Smooth muscle cell (in vitro differentiated cells): ENCODE measurements around the gene COL6A5. TPM values are rescaled to one million over a fixed set of nuclear protein-coding genes. Genes with fewer than 3 reads are reported as not detected.
A peak's percentile ranks its signal among the peaks of the same experiment; 100 is the strongest.
"Not testable (repeated sequence)": the region's sequence is repeated elsewhere in the genome, so short reads cannot be mapped to it uniquely, and the experiment has no call there.

ENCODE experiments used
- DNase-seq: peaks from one replicate; lab custom pipeline; 2025; ENCODE audit not compliant: unreplicated experiment; lab: John Stamatoyannopoulos, UW
- H2AFZ ChIP-seq: fragments of 200-600 bp; sonication (generic); 2 replicates; pipeline ENCODE4 v1.6.0; 2016; ENCODE audit warnings: antibody characterized with exemption, low read depth, mild to moderate bottlenecking
- H3F3A ChIP-seq: fragments of 200-600 bp; sonication (generic); 2 replicates; pipeline ENCODE4 v1.6.0; 2017; ENCODE audit warnings: antibody characterized with exemption, low read depth
- H3K27ac ChIP-seq: fragments of 200-600 bp; sonication (generic); 2 replicates; pipeline ENCODE4 v1.5.1; 2016; ENCODE audit warnings: low read depth, mild to moderate bottlenecking
- H3K27me3 ChIP-seq: fragments of 200-600 bp; sonication (generic); 2 replicates; pipeline ENCODE4 v1.6.1; 2016; ENCODE audit warnings: low read depth, mild to moderate bottlenecking
- H3K36me3 ChIP-seq: fragments of 200-600 bp; sonication (generic); 2 replicates; pipeline ENCODE4 v1.5.1; 2016; ENCODE audit warnings: low read depth
- H3K4me1 ChIP-seq: fragments of 200-600 bp; sonication (generic); 2 replicates; pipeline ENCODE4 v1.5.1; 2016; ENCODE audit warnings: low read depth
- H3K4me2 ChIP-seq: fragments of 200-600 bp; sonication (generic); 2 replicates; pipeline ENCODE4 v1.6.0; 2016; ENCODE audit warnings: mild to moderate bottlenecking
- H3K4me3 ChIP-seq: fragments of 200-600 bp; sonication (generic); 2 replicates; pipeline ENCODE4 v1.5.1; 2016; ENCODE audit warnings: mild to moderate bottlenecking
- H3K79me2 ChIP-seq: fragments of 200-600 bp; sonication (generic); 2 replicates; pipeline ENCODE4 v1.6.0; 2016; ENCODE audit warnings: low read depth, mild to moderate bottlenecking
- H3K9ac ChIP-seq: fragments of 200-600 bp; sonication (generic); 2 replicates; pipeline ENCODE4 v1.6.0; 2016; ENCODE audit warnings: low read depth
- H3K9me3 ChIP-seq: fragments of 200-600 bp; sonication (generic); replicated peaks from 2 replicates; pipeline ENCODE4 v1.5.1; 2016; ENCODE audit warnings: low read depth
- H4K20me1 ChIP-seq: fragments of 200-600 bp; sonication (generic); 2 replicates; pipeline ENCODE4 v1.6.0; 2016; ENCODE audit warnings: low read depth
- WGBS: methylation state at CpG from one replicate; pipeline ENCODE4 v1.1.7; 2016; ENCODE audit warnings: low lambda C conversion rate; 5-methylcytosine and 5-hydroxymethylcytosine counted together
- polyA plus RNA-seq: library from polyadenylated mRNA; unstranded; fragments of >200 nt; fragmentation: Nextera tagmentation; extraction: Ambion mirVana; gene quantifications from 2 replicates; pipeline ENCODE4 v1.2.1, GENCODE V29; 2016
- total RNA-seq: library from RNA; depleted of rRNA; stranded (reverse); fragments of >200 nt; gene quantifications from 2 replicates; pipeline ENCODE4 v1.2.3, GENCODE V29; 2014
- TF ChIP-seq, protein P1 (sequence below): fragments of 200-600 bp; sonication (generic); IDR thresholded peaks from 2 replicates; pipeline ENCODE4 v1.5.1; 2017; ENCODE audit warnings: borderline replicate concordance, mild to moderate bottlenecking, antibody characterized with exemption; ENCODE audit not compliant: insufficient read depth, poor library complexity, severe bottlenecking

Gene COL6A5
- total and polyA plus RNA-seq, 2 experiments from 2014 or later = 1.2 TPM; not detected in 1

DNA sequence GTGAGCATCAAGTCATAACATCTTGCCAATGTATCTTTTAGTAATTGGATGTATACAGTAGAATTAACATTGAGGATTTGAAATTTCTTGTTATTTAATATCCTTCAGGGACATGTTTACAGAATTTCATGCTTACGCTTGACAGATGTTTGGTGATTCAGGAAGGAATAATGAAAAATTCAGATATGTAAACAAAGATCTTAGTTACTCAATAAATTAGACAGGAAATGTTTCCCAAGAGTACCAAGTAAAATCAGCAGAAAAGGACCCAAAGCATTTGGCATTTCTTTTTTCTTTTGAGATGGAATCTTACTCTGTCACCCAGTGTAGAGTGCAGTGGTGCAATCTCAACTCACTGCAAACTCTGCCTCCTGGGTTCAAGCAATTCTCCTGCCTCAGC is 4.7 kb upstream of the COL6A5 start:
- DNase-seq = no peak
- H3K27ac ChIP-seq = no peak overlapping the region
- WGBS = 88% methylated on average over 1 of the region's 1 CpG

DNA sequence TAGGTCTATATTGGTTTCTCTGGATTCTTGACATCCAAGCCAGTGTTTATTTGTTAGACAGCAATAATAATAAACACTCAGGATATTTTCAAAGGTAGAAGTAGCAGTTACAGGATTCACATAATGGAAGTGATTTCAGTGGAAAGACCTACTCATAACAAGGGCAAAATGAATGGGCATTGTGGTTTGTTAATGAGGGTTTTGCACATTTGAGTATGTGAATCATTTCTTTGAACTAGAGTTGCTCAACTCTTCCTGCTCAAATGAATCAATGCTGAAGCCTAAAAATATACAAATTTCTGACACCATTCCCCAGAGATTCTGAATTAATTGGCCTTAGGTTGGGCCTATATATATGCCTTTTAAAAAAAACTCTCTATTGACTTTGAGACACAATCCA is 4.1 kb upstream of the COL6A5 start:
- Histone ChIP-seq H3K9ac (no peak overlapping the region), H3K4me3 (no peak overlapping the region), H3K4me1 (no peaks in the 10 kb centered on the region), H3K27me3 (peaks cover 27% of the 10 kb centered on the region), H3K4me2 (no peak overlapping the region), H3F3A (no peaks in the 10 kb centered on the region), H4K20me1 (no peaks in the 10 kb centered on the region), H3K27ac (peak overlapping the region; percentile 7), H3K9me3 (no peaks in the 10 kb centered on the region), H3K79me2 (no peaks in the 10 kb centered on the region), H2AFZ (no peak overlapping the region), H3K36me3 (no peaks in the 10 kb centered on the region)
- DNase-seq = no peak
- TF ChIP-seq, protein P1, sequence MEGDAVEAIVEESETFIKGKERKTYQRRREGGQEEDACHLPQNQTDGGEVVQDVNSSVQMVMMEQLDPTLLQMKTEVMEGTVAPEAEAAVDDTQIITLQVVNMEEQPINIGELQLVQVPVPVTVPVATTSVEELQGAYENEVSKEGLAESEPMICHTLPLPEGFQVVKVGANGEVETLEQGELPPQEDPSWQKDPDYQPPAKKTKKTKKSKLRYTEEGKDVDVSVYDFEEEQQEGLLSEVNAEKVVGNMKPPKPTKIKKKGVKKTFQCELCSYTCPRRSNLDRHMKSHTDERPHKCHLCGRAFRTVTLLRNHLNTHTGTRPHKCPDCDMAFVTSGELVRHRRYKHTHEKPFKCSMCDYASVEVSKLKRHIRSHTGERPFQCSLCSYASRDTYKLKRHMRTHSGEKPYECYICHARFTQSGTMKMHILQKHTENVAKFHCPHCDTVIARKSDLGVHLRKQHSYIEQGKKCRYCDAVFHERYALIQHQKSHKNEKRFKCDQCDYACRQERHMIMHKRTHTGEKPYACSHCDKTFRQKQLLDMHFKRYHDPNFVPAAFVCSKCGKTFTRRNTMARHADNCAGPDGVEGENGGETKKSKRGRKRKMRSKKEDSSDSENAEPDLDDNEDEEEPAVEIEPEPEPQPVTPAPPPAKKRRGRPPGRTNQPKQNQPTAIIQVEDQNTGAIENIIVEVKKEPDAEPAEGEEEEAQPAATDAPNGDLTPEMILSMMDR = no peak

More for the DNA sequence above, 4.7 kb upstream of the COL6A5 start:
- Histone ChIP-seq H3K36me3 (no peaks in the 10 kb centered on the region), H3K4me2 (no peak overlapping the region), H3K9ac (no peak overlapping the region), H2AFZ (no peak overlapping the region), H3K9me3 (no peaks in the 10 kb centered on the region), H4K20me1 (no peaks in the 10 kb centered on the region), H3K4me1 (no peaks in the 10 kb centered on the region), H3K79me2 (no peaks in the 10 kb centered on the region), H3F3A (no peaks in the 10 kb centered on the region), H3K4me3 (no peak overlapping the region), H3K27me3 (peaks cover 21% of the 10 kb centered on the region)
- TF ChIP-seq, protein P1 = no peak

DNA sequence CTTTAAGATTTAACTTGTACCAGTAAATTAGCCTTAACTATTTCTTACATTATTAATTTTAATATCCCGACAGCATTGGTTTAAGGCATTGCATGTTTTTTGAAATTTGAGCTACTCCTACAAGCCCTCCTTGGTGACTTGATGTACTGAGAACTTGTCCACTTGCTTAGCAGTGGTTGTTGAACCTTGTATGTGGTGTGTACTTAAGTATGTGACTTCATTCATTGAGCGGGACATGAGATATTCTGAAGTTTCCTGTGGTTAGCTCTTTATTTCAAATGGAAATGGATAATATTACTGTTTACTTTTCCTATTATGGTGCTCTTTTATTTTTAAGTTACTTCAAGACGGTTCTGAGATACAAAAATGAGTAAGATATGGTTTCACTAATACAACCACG is 3.6 kb upstream of the COL6A5 start:
- Histone ChIP-seq H3K36me3 (no peaks in the 10 kb centered on the region), H3F3A (no peaks in the 10 kb centered on the region), H3K9ac (no peak overlapping the region), H3K4me2 (no peak overlapping the region), H3K79me2 (no peaks in the 10 kb centered on the region), H2AFZ (no peak overlapping the region), H3K4me3 (no peak overlapping the region), H3K4me1 (no peaks in the 10 kb centered on the region), H4K20me1 (no peaks in the 10 kb centered on the region), H3K27ac (peak overlapping the region; percentile 7), H3K9me3 (no peaks in the 10 kb centered on the region), H3K27me3 (peaks cover 32% of the 10 kb centered on the region)
- WGBS = 85% methylated on average over 4 of the region's 4 CpGs
- no peak for DNase-seq
- TF ChIP-seq, protein P1 = no peak

DNA sequence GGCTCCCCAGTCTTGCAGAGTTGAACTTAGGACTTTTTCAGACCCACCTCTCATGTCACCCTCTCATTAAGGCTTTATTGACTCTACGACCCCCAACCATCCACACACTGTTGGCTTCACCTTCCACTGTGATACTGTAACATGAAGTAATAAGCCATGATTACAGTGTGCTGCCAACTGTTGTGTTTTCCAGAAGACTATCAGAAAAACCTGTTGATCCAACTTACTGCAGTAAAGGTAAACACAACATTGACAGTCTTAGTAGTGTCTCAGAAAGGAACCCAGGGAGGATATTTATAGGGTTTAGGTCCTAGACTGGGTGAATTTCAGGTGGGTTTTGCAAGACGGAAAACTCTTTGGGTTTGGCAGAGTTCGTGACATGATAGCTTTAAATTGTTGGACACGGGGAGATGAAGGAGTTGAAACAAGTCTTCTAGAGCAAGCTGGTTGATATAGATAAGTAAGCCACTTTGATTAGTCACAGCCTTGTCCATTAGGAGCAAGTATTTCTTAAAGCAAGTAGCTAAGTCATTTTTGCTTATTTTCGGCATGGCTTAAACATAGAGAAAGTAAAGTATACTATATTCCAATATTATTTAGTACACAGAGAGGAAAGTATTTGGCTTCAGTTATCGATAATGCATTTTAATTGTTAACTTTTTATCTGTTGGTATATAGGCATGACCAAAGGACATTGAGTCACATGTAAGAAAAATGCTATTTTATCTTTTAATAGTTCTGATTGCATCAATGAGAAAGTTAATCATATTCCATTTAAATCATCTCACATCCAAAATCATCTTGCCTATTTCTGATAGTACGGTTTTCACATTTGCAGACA is 2.4 kb upstream of the COL6A5 start:
- Histone ChIP-seq H3K9me3 (no peaks in the 10 kb centered on the region), H3K4me3 (no peak overlapping the region), H3K27me3 (peaks cover 43% of the 10 kb centered on the region), H3K36me3 (no peaks in the 10 kb centered on the region), H3K79me2 (no peaks in the 10 kb centered on the region), H4K20me1 (no peaks in the 10 kb centered on the region), H3K27ac (no peak overlapping the region), H3K4me2 (no peak overlapping the region), H3F3A (no peaks in the 10 kb centered on the region), H2AFZ (no peak overlapping the region), H3K9ac (no peak overlapping the region), H3K4me1 (no peaks in the 10 kb centered on the region)
- no peak for DNase-seq
- TF ChIP-seq, protein P1 = no peak
- WGBS = 71% methylated on average over 7 of the region's 7 CpGs

DNA sequence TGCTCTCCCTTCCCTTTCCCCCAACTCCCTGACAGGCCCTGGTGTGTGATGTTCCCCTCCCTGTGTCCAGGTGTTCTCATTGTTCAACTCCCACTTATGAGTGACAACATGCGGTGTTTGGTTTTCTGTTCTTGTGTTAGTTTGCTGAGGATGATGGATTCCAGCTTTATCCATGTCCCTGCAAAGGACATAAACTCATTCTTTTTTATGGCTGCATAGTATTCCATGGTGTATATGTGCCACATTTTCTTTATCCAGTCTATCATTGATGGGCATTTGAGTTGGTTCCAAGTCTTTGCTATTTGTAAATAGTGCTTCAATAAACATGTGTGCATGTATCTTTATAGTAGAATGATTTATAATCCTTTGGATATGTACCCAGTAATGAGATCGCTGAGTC is 2.8 kb downstream of the COL6A5 start:
- not testable (repeated sequence) for DNase-seq, H3K4me3 ChIP-seq, H3K27ac ChIP-seq, H3K4me1 ChIP-seq, H2AFZ ChIP-seq, H3F3A ChIP-seq, H3K9ac ChIP-seq, H3K79me2 ChIP-seq, H4K20me1 ChIP-seq, H3K9me3 ChIP-seq, H3K36me3 ChIP-seq, H3K4me2 ChIP-seq
- 96% methylated on average over 2 of the region's 2 CpGs for WGBS
- H3K27me3 ChIP-seq = peaks cover 44% of the 10 kb centered on the region
